HepG2 (cell line): Measurements from ENCODE around the gene SPACA1.

Experiments
- HDAC1 ChIP-seq: sonication (generic); formaldehyde crosslinking; IDR thresholded peaks from 2 replicates; pipeline ENCODE4 v1.5.1; 2020; ENCODE audit warnings: mild to moderate bottlenecking, missing genetic modification reagents
- IRF2 ChIP-seq: IDR thresholded peaks from 2 replicates; pipeline ENCODE4 v1.6.1; 2018; ENCODE audit warnings: missing genetic modification reagents, missing compliant biosample characterization
- ZNF263 ChIP-seq: sonication (generic); formaldehyde crosslinking; IDR thresholded peaks from 2 replicates; pipeline ENCODE4 v1.4.0; 2020; ENCODE audit warnings: missing genetic modification reagents
- ZSCAN29 ChIP-seq: sonication (generic); formaldehyde crosslinking; conservative IDR thresholded peaks from 2 replicates; pipeline ENCODE4 v1.4.0; 2020; ENCODE audit warnings: mild to moderate bottlenecking, missing genetic modification reagents

DNA sequence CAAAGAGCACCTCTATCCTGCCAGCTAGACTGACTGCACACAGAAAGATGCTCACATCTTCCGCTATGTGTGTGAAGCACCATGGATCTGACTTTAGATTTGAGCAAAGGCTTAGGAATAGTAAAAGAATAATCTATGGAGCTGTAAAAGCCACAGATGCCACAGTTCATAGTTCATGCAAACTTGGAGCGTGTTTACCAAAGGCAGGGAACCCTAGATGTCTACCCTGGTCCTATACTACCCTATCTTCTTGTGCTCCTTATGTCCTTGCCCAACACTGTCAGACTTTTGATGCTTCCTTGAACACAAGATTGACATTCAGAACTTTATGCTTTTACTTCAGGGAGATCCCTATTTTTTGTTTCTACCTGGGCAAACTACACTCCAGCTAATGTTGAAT lies 39.2 kb downstream of the SPACA1 start:
- TF ChIP-seq HDAC1 (CRISPR knock-in tag) (no peak), ZSCAN29 (CRISPR knock-in tag) (no peak), ZNF263 (CRISPR knock-in tag) (no peak), IRF2 (CRISPR knock-in tag) (no peak)
